ENCODE data around the gene GABARAPL2.

The GABARAPL2 gene

GRCh38 chr16:75570396-75571065 is 4.4 kb downstream of the GABARAPL2 start:
- Histone ChIP-seq H3K27me3 (ENCODE audit: insufficient read depth, low read depth, severe bottlenecking) (no peaks in the 10 kb centered on the region), H3K4me3 (ENCODE audit: low read depth, low read length) (no peak overlapping the region), H3K9me3 (ENCODE audit: severe bottlenecking) (no peaks in the 10 kb centered on the region), H3K27ac (no peak overlapping the region), H3K36me3 (peaks cover 80% of the 10 kb centered on the region)
- no peak for TF ChIP-seq CTCF (IDR thresholded peaks at IDR 0.05; ENCODE audit: low read depth, low read length)
- DNase-seq = no peak

GRCh38 chr16:75572864-75573542 is 6.8 kb downstream of the GABARAPL2 start:
- no peak for TF ChIP-seq CTCF (IDR thresholded peaks at IDR 0.05; ENCODE audit: low read depth, low read length)
- no peak overlapping the region for H3K27ac ChIP-seq
- no peak for DNase-seq
- H3K9me3 ChIP-seq (ENCODE audit: severe bottlenecking) = no peaks in the 10 kb centered on the region
- no peak overlapping the region for H3K4me3 ChIP-seq (ENCODE audit: low read depth, low read length)
- H3K36me3 ChIP-seq = peaks cover 97% of the 10 kb centered on the region
- no peaks in the 10 kb centered on the region for H3K27me3 ChIP-seq (ENCODE audit: insufficient read depth, low read depth, severe bottlenecking)

GRCh38 chr16:75573955-75574354 is 7.8 kb downstream of the GABARAPL2 start:
- H3K27me3 ChIP-seq (ENCODE audit: insufficient read depth, low read depth, severe bottlenecking) = no peaks in the 10 kb centered on the region
- H3K36me3 ChIP-seq = peaks cover 95% of the 10 kb centered on the region
- H3K9me3 ChIP-seq (ENCODE audit: severe bottlenecking) = no peaks in the 10 kb centered on the region
- no peak for DNase-seq
- H3K27ac ChIP-seq = no peak overlapping the region
- no peak for TF ChIP-seq CTCF (IDR thresholded peaks at IDR 0.05; ENCODE audit: low read depth, low read length)
- no peak overlapping the region for H3K4me3 ChIP-seq (ENCODE audit: low read depth, low read length)

- Histone ChIP-seq H3K27ac (no peak overlapping the region; the same call in 1 of the 2 replicates), H3K27me3 (ENCODE audit: insufficient read depth, low read depth, severe bottlenecking) (no peaks in the 10 kb centered on the region), H3K4me3 (ENCODE audit: low read depth, low read length) (no peak overlapping the region), H3K9me3 (ENCODE audit: severe bottlenecking) (no peaks in the 10 kb centered on the region), H3K36me3 (peaks cover 90% of the 10 kb centered on the region)
- TF ChIP-seq CTCF (IDR thresholded peaks at IDR 0.05; ENCODE audit: low read depth, low read length) = no peak
- no peak for DNase-seq
Observed at GRCh38 chr16:75575958-75576357, 9.8 kb downstream of the GABARAPL2 start.

GRCh38 chr16:75576384-75576811 is 10.2 kb downstream of the GABARAPL2 start:
- H3K27ac ChIP-seq = no peak overlapping the region; the same call in 1 of the 2 replicates
- no peaks in the 10 kb centered on the region for H3K27me3 ChIP-seq (ENCODE audit: insufficient read depth, low read depth, severe bottlenecking)
- H3K4me3 ChIP-seq (ENCODE audit: low read depth, low read length) = no peak overlapping the region
- no peaks in the 10 kb centered on the region for H3K9me3 ChIP-seq (ENCODE audit: severe bottlenecking)
- TF ChIP-seq CTCF (IDR thresholded peaks at IDR 0.05; ENCODE audit: low read depth, low read length) = no peak
- DNase-seq = no peak
- H3K36me3 ChIP-seq = peaks cover 88% of the 10 kb centered on the region

Measured in WERI-Rb-1 (cell line).